Karpas-422 (cell line): ENCODE results near the gene ERBB4. TPM values are rescaled to one million over a fixed set of nuclear protein-coding genes. Genes with fewer than 3 reads are reported as not detected.

Experiments used
- DNase-seq: peaks from one replicate; pipeline ENCODE4 v3.0.0-alpha.2; 2015
- H2AFZ ChIP-seq: fragments of 200-600 bp; sonication (generic); 2 replicates; pipeline ENCODE4 v1.6.1; 2014; ENCODE audit warnings: antibody characterized with exemption, low read length, mixed read lengths
- H3K27ac ChIP-seq: fragments of 200-600 bp; sonication (generic); 2 replicates; pipeline ENCODE4 v1.5.1; 2014; ENCODE audit warnings: mild to moderate bottlenecking, low read length, moderate library complexity
- H3K27me3 ChIP-seq: fragments of 200-600 bp; sonication (generic); 2 replicates; pipeline ENCODE4 v1.6.1; 2014; ENCODE audit warnings: low read length, mixed read lengths
- H3K36me3 ChIP-seq: fragments of 200-600 bp; sonication (generic); 2 replicates; pipeline ENCODE4 v1.6.1; 2014; ENCODE audit warnings: low read length, mixed read lengths; ENCODE audit not compliant: insufficient read depth
- H3K4me1 ChIP-seq: fragments of 200-600 bp; sonication (generic); 2 replicates; pipeline ENCODE4 v1.6.1; 2014; ENCODE audit warnings: mild to moderate bottlenecking, low read length, mixed read lengths
- H3K4me2 ChIP-seq: fragments of 200-600 bp; sonication (generic); 2 replicates; pipeline ENCODE4 v1.6.1; 2014; ENCODE audit warnings: low read length, low read depth, mild to moderate bottlenecking; ENCODE audit not compliant: poor library complexity, severe bottlenecking
- H3K4me3 ChIP-seq: fragments of 200-600 bp; sonication (generic); 2 replicates; pipeline ENCODE4 v1.5.1; 2014; ENCODE audit warnings: mild to moderate bottlenecking, antibody characterized with exemption, low read length, mixed read lengths
- H3K79me2 ChIP-seq: fragments of 200-600 bp; sonication (generic); 2 replicates; pipeline ENCODE4 v1.6.1; 2014; ENCODE audit warnings: mild to moderate bottlenecking, low read length, mixed read lengths
- H3K9ac ChIP-seq: fragments of 200-600 bp; sonication (generic); 2 replicates; pipeline ENCODE4 v1.6.0; 2014; ENCODE audit warnings: low read length
- H3K9me2 ChIP-seq: fragments of 200-600 bp; sonication (generic), shearing (Covaris generic); replicated peaks from 2 replicates; pipeline ENCODE4 v1.6.0; 2014; ENCODE audit warnings: mild to moderate bottlenecking, low read length, moderate library complexity; ENCODE audit not compliant: insufficient read depth
- H3K9me3 ChIP-seq: fragments of 300-700, 200-600 bp; sonication (generic); 2 replicates; pipeline ENCODE4 v1.6.1; 2014; ENCODE audit warnings: low read length, mixed read lengths
- H4K20me1 ChIP-seq: fragments of 200-600 bp; sonication (generic); 2 replicates; pipeline ENCODE4 v1.6.1; 2014; ENCODE audit warnings: mild to moderate bottlenecking, antibody characterized with exemption, low read length, low read depth; ENCODE audit not compliant: insufficient read depth
- total RNA-seq: library from RNA; depleted of rRNA; stranded (reverse); fragments of >200 nt; shearing (Covaris generic); gene quantifications from 2 replicates; pipeline ENCODE4 v1.2.3, GENCODE V29; 2014; ENCODE audit warnings: low replicate concordance

ERBB4 gene
- total RNA-seq, 1 experiment from 2014 or later: not detected

- Histone ChIP-seq H3K4me1 (no peaks in the 10 kb centered on the region), H3K27ac (no peak overlapping the region), H3K27me3 (no peaks in the 10 kb centered on the region), H3K79me2 (no peaks in the 10 kb centered on the region), H3K36me3 (no peaks in the 10 kb centered on the region), H3K4me2 (no peak overlapping the region), H3K9ac (no peak overlapping the region), H3K9me2 (no peaks in the 10 kb centered on the region), H4K20me1 (no peaks in the 10 kb centered on the region), H3K9me3 (peaks cover 32% of the 10 kb centered on the region), H3K4me3 (no peak overlapping the region), H2AFZ (no peak overlapping the region)
- no peak for DNase-seq
Measured at GRCh38 chr2:212076456-212076855, 462.1 kb downstream of the ERBB4 start.

GRCh38 chr2:212073360-212073759 lies 465.2 kb downstream of the ERBB4 start:
- H3K9me3 ChIP-seq: peaks cover 38% of the 10 kb centered on the region

GRCh38 chr2:212066546-212066945 lies 472.1 kb downstream of the ERBB4 start:
- no peak for DNase-seq
- no peaks in the 10 kb centered on the region for H4K20me1 ChIP-seq
- H3K9me2 ChIP-seq: no peaks in the 10 kb centered on the region
- no peaks in the 10 kb centered on the region for H3K4me1 ChIP-seq
- H3K9me3 ChIP-seq: peaks cover 15% of the 10 kb centered on the region; the same call in 1 of the 2 replicates
- H3K9ac ChIP-seq: no peak overlapping the region
- H3K27me3 ChIP-seq: no peaks in the 10 kb centered on the region
- no peak overlapping the region for H3K27ac ChIP-seq
- H3K4me2 ChIP-seq: no peak overlapping the region
- no peaks in the 10 kb centered on the region for H3K36me3 ChIP-seq
- no peaks in the 10 kb centered on the region for H3K79me2 ChIP-seq
- no peak overlapping the region for H3K4me3 ChIP-seq
- H2AFZ ChIP-seq: no peak overlapping the region

More at GRCh38 chr2:212073360-212073759, 465.2 kb downstream of the ERBB4 start:
- H3K9me2 ChIP-seq: no peaks in the 10 kb centered on the region
- H3K36me3 ChIP-seq: no peaks in the 10 kb centered on the region
- no peaks in the 10 kb centered on the region for H4K20me1 ChIP-seq
- no peak overlapping the region for H3K27ac ChIP-seq
- H3K4me2 ChIP-seq: no peak overlapping the region
- no peak for DNase-seq
- H3K4me3 ChIP-seq: no peak overlapping the region
- H2AFZ ChIP-seq: no peak overlapping the region
- H3K4me1 ChIP-seq: no peaks in the 10 kb centered on the region
- no peak overlapping the region for H3K9ac ChIP-seq
- no peaks in the 10 kb centered on the region for H3K27me3 ChIP-seq
- no peaks in the 10 kb centered on the region for H3K79me2 ChIP-seq

- no peak for DNase-seq
- Histone ChIP-seq H3K27me3 (no peaks in the 10 kb centered on the region), H3K9me2 (no peaks in the 10 kb centered on the region), H3K27ac (no peak overlapping the region), H3K9me3 (peaks cover 10% of the 10 kb centered on the region; the same call in 1 of the 2 replicates), H4K20me1 (no peaks in the 10 kb centered on the region), H3K4me2 (no peak overlapping the region), H3K36me3 (no peaks in the 10 kb centered on the region), H2AFZ (no peak overlapping the region), H3K4me1 (no peaks in the 10 kb centered on the region), H3K79me2 (no peaks in the 10 kb centered on the region), H3K9ac (no peak overlapping the region), H3K4me3 (no peak overlapping the region)
Measured at GRCh38 chr2:212064318-212064717, 474.3 kb downstream of the ERBB4 start.

- Histone ChIP-seq H3K27ac (no peak overlapping the region), H3K36me3 (no peaks in the 10 kb centered on the region), H2AFZ (no peak overlapping the region), H3K9me2 (no peaks in the 10 kb centered on the region), H3K9ac (no peak overlapping the region), H3K4me3 (no peak overlapping the region), H3K4me2 (no peak overlapping the region), H3K79me2 (no peaks in the 10 kb centered on the region), H3K4me1 (no peaks in the 10 kb centered on the region), H3K9me3 (peaks cover 7% of the 10 kb centered on the region), H3K27me3 (no peaks in the 10 kb centered on the region), H4K20me1 (no peaks in the 10 kb centered on the region)
- DNase-seq: no peak
Measured at GRCh38 chr2:212052412-212053159, 486.0 kb downstream of the ERBB4 start.

DNA sequence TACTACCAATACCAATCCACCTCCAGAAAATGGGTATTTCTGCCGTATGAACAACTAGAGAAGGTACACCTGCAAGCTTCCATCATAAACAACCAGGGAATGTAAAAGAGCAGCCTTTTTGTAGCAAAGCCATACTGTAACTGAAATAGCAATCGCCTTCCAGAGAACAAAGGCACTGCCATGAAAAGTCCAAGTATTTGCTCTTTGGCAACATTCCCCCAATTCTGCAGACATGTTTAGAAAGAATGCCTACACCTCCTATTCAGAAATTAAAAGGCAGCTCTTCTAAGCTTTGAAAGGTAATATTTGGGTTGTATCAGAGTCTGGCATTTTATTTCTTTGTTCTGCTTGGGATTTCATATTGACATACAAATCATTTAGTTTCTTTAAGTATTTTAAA lies 487.7 kb downstream of the ERBB4 start:
- no peaks in the 10 kb centered on the region for H4K20me1 ChIP-seq
- no peak for DNase-seq
- no peaks in the 10 kb centered on the region for H3K4me1 ChIP-seq
- H3K36me3 ChIP-seq: no peaks in the 10 kb centered on the region
- no peaks in the 10 kb centered on the region for H3K27me3 ChIP-seq
- no peak overlapping the region for H3K27ac ChIP-seq
- no peak overlapping the region for H3K4me2 ChIP-seq
- H3K9me2 ChIP-seq: no peaks in the 10 kb centered on the region
- H3K9ac ChIP-seq: no peak overlapping the region
- H3K4me3 ChIP-seq: no peak overlapping the region
- H3K79me2 ChIP-seq: no peaks in the 10 kb centered on the region
- no peak overlapping the region for H2AFZ ChIP-seq
- peaks cover 7% of the 10 kb centered on the region for H3K9me3 ChIP-seq

GRCh38 chr2:212042562-212042961 lies 496.0 kb downstream of the ERBB4 start:
- Histone ChIP-seq H2AFZ (no peak overlapping the region), H3K27me3 (no peaks in the 10 kb centered on the region), H4K20me1 (no peaks in the 10 kb centered on the region), H3K9me2 (no peaks in the 10 kb centered on the region), H3K9ac (no peak overlapping the region), H3K9me3 (peaks cover 3% of the 10 kb centered on the region; the same call in 1 of the 2 replicates), H3K4me3 (no peak overlapping the region), H3K79me2 (no peaks in the 10 kb centered on the region), H3K36me3 (no peaks in the 10 kb centered on the region), H3K4me1 (no peaks in the 10 kb centered on the region), H3K27ac (no peak overlapping the region), H3K4me2 (no peak overlapping the region)
- DNase-seq: no peak

DNA sequence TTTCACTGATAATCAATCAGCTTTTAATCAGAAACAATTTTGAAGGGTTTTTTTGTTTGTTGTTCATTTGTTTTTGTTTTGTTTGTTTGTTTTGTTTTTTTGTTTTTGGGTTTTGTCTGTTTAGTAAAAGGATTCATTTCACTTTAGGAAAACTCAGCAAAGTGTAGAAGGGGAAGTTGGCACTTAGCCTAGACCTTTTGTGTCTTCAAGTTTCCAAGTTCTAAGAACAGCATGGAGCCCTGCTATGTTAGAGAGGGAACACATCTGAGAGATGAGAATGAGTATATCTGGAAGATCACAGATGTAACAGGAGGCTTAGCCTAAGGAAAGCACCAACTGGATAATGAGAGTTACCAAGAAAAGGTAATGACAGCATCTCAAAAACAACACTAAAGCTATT lies 501.5 kb downstream of the ERBB4 start:
- H2AFZ ChIP-seq: no peak overlapping the region
- H3K9ac ChIP-seq: no peak overlapping the region
- H3K27ac ChIP-seq: no peak overlapping the region
- no peaks in the 10 kb centered on the region for H3K79me2 ChIP-seq
- no peaks in the 10 kb centered on the region for H4K20me1 ChIP-seq
- H3K27me3 ChIP-seq: no peaks in the 10 kb centered on the region
- no peak for DNase-seq
- H3K9me3 ChIP-seq: peaks cover 5% of the 10 kb centered on the region; the same call in 1 of the 2 replicates
- no peak overlapping the region for H3K4me2 ChIP-seq
- no peaks in the 10 kb centered on the region for H3K36me3 ChIP-seq
- no peaks in the 10 kb centered on the region for H3K9me2 ChIP-seq
- H3K4me3 ChIP-seq: no peak overlapping the region
- no peaks in the 10 kb centered on the region for H3K4me1 ChIP-seq
